H1 (cell line): ENCODE results near the gene GRIK2.
A peak's percentile ranks its signal among the peaks of the same experiment; 100 is the strongest.

Experiments used
- CHD1 ChIP-seq: IDR thresholded peaks from 2 replicates; pipeline ENCODE4 v1.6.1; 2012; ENCODE audit warnings: low read depth, low read length, improper control_type of control experiment
- CREB1 ChIP-seq: IDR thresholded peaks from 2 replicates; pipeline ENCODE4 v1.6.1; 2012; ENCODE audit warnings: inconsistent platforms
- CTCF ChIP-seq, 3 experiments: IDR thresholded peaks; 1 replicate in 2 of 3; 2 replicates in 1 of 3; pipeline versions ENCODE4 v1.5.1 to v1.6.1; 2011; ENCODE audit warnings: low read length in 3 of 3, mild to moderate bottlenecking in 3 of 3, inconsistent platforms in 2 of 3, low read depth in 1 of 3, moderate library complexity in 1 of 3; ENCODE audit not compliant: insufficient read depth in 1 of 3; ENCODE audit errors: control extremely low read depth in 1 of 3
- E2F6 ChIP-seq: IDR thresholded peaks from 2 replicates; pipeline ENCODE4 v1.6.1; 2012; ENCODE audit warnings: inconsistent platforms
- EZH2 ChIP-seq: fragments of 200-600 bp; sonication (generic); IDR thresholded peaks from 2 replicates; pipeline ENCODE4 v1.7.1; 2012; ENCODE audit warnings: low read depth, mild to moderate bottlenecking, moderate library complexity, low read length, inconsistent platforms; ENCODE audit not compliant: severe bottlenecking
- GABPA ChIP-seq: IDR thresholded peaks from 2 replicates; pipeline ENCODE4 v1.6.1; 2011; ENCODE audit warnings: mild to moderate bottlenecking, low read length, moderate library complexity, borderline replicate concordance; ENCODE audit not compliant: insufficient read depth
- JUND ChIP-seq: IDR thresholded peaks from 2 replicates; pipeline ENCODE4 v1.6.1; 2011; ENCODE audit warnings: mild to moderate bottlenecking, improper control_type of control experiment, low read length
- MAX ChIP-seq: IDR thresholded peaks from 2 replicates; pipeline ENCODE4 v1.6.1; 2012; ENCODE audit warnings: inconsistent platforms
- POLR2A ChIP-seq, 2 experiments: IDR thresholded peaks; 1 replicate in 1 of 2; 2 replicates in 1 of 2; pipeline ENCODE4 v1.6.1; 2011; ENCODE audit warnings: low read depth in 2 of 2, low read length in 2 of 2, mild to moderate bottlenecking in 2 of 2; ENCODE audit errors: control extremely low read depth in 1 of 2
- POLR2AphosphoS5 ChIP-seq: IDR thresholded peaks from 2 replicates; pipeline ENCODE4 v1.6.1; 2011; ENCODE audit warnings: low read depth, low read length
- SP1 ChIP-seq: IDR thresholded peaks from 2 replicates; pipeline ENCODE4 v1.6.1; 2011; ENCODE audit warnings: low read depth, low read length
- SRF ChIP-seq: IDR thresholded peaks from 2 replicates; pipeline ENCODE4 v1.6.1; 2011; ENCODE audit warnings: mild to moderate bottlenecking, low read depth, low read length, moderate library complexity
- TAF1 ChIP-seq: IDR thresholded peaks from 2 replicates; pipeline ENCODE4 v1.6.1; 2011; ENCODE audit warnings: mild to moderate bottlenecking, low read depth, low read length
- TCF12 ChIP-seq: IDR thresholded peaks from 2 replicates; pipeline ENCODE4 v1.6.1; 2011; ENCODE audit warnings: low read depth, mild to moderate bottlenecking, low read length

- TF ChIP-seq CTCF (IDR thresholded peaks at IDR 0.05; ENCODE audit: control extremely low read depth in 1 of 3, insufficient read depth in 1 of 3, low read depth in 1 of 3, low read length in 3 of 3) (no peak), EZH2 (no peak), POLR2A (IDR thresholded peaks at IDR 0.05; ENCODE audit: control extremely low read depth in 1 of 2, low read depth in 2 of 2, low read length in 2 of 2) (no peak), JUND (no peak), TCF12 (no peak), SP1 (no peak), CHD1 (no peak), TAF1 (no peak), SRF (no peak), E2F6 (0 out of 2 replicates have a peak, but pooled peaks have one; percentile 27), GABPA (no peak), MAX (peak; percentile 15; the same call in 1 of the 2 replicates), POLR2AphosphoS5 (no peak), CREB1 (no peak)
Observed at GRCh38 chr6:101391772-101392585, 1.5 kb upstream of the GRIK2 start.
